HepG2 (cell line): Measurements from ENCODE around the gene COLQ. TPM values are rescaled to one million over a fixed set of nuclear protein-coding genes. Genes with fewer than 3 reads are reported as not detected.

ENCODE experiments used
- ATF1 ChIP-seq: IDR thresholded peaks from 2 replicates; pipeline ENCODE4 v1.6.1; 2016; ENCODE audit warnings: mild to moderate bottlenecking, control low read depth
- DNMT1 ChIP-seq: sonication (generic); formaldehyde crosslinking; IDR thresholded peaks from 2 replicates; pipeline ENCODE4 v1.5.1; 2020; ENCODE audit warnings: mild to moderate bottlenecking, missing genetic modification reagents
- GLI4 ChIP-seq: sonication (generic); formaldehyde crosslinking; IDR thresholded peaks from 2 replicates; pipeline ENCODE4 v1.5.1; 2020; ENCODE audit warnings: missing genetic modification reagents, mild to moderate bottlenecking, moderate library complexity, borderline replicate concordance
- HOXA3 ChIP-seq: sonication (generic); formaldehyde crosslinking; IDR thresholded peaks from 2 replicates; pipeline ENCODE4 v1.5.0; 2020; ENCODE audit warnings: missing genetic modification reagents
- KAT2B ChIP-seq: fragments of 150-350 bp; IDR thresholded peaks from 2 replicates; pipeline ENCODE4 v1.6.1; 2014; ENCODE audit warnings: low read depth, low read length, borderline replicate concordance
- MAFF ChIP-seq: IDR thresholded peaks from 2 replicates; pipeline ENCODE4 v1.6.1; 2011; ENCODE audit warnings: low read depth, low read length, improper control_type of control experiment
- NFAT5 ChIP-seq: sonication (generic); formaldehyde crosslinking; IDR thresholded peaks from 2 replicates; pipeline ENCODE4 v1.4.0; 2020; ENCODE audit warnings: missing genetic modification reagents
- THAP7 ChIP-seq: sonication (generic); formaldehyde crosslinking; IDR thresholded peaks from 2 replicates; pipeline ENCODE4 v1.8.1; 2023; ENCODE audit warnings: mild to moderate bottlenecking, missing genetic modification reagents
- UBTF ChIP-seq: sonication (generic); formaldehyde crosslinking; IDR thresholded peaks from 2 replicates; pipeline ENCODE4 v1.4.0; 2020; ENCODE audit warnings: mild to moderate bottlenecking, missing genetic modification reagents
- ZFP36L2 ChIP-seq: sonication (generic); formaldehyde crosslinking; IDR thresholded peaks from 2 replicates; pipeline ENCODE4 v1.4.0; 2020; ENCODE audit warnings: missing genetic modification reagents
- ZNF17 ChIP-seq: sonication (generic); formaldehyde crosslinking; IDR thresholded peaks from 2 replicates; pipeline ENCODE4 v1.5.0; 2020; ENCODE audit warnings: mild to moderate bottlenecking, missing genetic modification reagents
- ZNF18 ChIP-seq: sonication (generic); formaldehyde crosslinking; IDR thresholded peaks from 2 replicates; pipeline ENCODE4 v1.8.0; 2022; ENCODE audit warnings: mild to moderate bottlenecking, missing genetic modification reagents; ENCODE audit not compliant: insufficient replicate concordance
- ZNF30 ChIP-seq: sonication (generic); formaldehyde crosslinking; IDR thresholded peaks from 2 replicates; pipeline ENCODE4 v1.5.0; 2020; ENCODE audit warnings: mild to moderate bottlenecking, missing genetic modification reagents
- ZNF34 ChIP-seq: sonication (generic); formaldehyde crosslinking; IDR thresholded peaks from 2 replicates; pipeline ENCODE4 v1.4.0; 2020; ENCODE audit warnings: mild to moderate bottlenecking, missing genetic modification reagents, borderline replicate concordance
- ZNF530 ChIP-seq: sonication (generic); formaldehyde crosslinking; IDR thresholded peaks from 2 replicates; pipeline ENCODE4 v1.5.0; 2020; ENCODE audit warnings: low read depth, mild to moderate bottlenecking, missing genetic modification reagents
- ZNF570 ChIP-seq: sonication (generic); formaldehyde crosslinking; IDR thresholded peaks from 2 replicates; pipeline ENCODE4 v1.4.0; 2020; ENCODE audit warnings: mild to moderate bottlenecking, missing genetic modification reagents, borderline replicate concordance
- ZNF773 ChIP-seq: sonication (generic); formaldehyde crosslinking; IDR thresholded peaks from 2 replicates; pipeline ENCODE4 v1.4.0; 2020; ENCODE audit warnings: missing genetic modification reagents, borderline replicate concordance
- ZNF816 ChIP-seq: sonication (generic); formaldehyde crosslinking; IDR thresholded peaks from 2 replicates; pipeline ENCODE4 v1.8.0; 2022; ENCODE audit warnings: missing genetic modification reagents, mild to moderate bottlenecking, borderline replicate concordance
- polyA plus RNA-seq, 8 experiments: library from polyadenylated mRNA; depleted of rRNA in 3 of 8; stranded (reverse) in 7 of 8; unstranded in 1 of 8; fragments of >200 nt; fragmentation: Illumina TruSeq in 4 of 8; extraction: Trizol in 4 of 8; gene quantifications; 2 replicates each; pipeline versions ENCODE4 v1.2.1 to v1.2.3, GENCODE V29; 2011 to 2016; ENCODE audit warnings: low read depth in 4 of 8, missing spikeins in 1 of 8, mixed read lengths in 1 of 8; ENCODE audit not compliant: insufficient read depth in 1 of 8
- total RNA-seq, 5 experiments: library from RNA; depleted of rRNA; stranded (reverse); fragments of >200 nt; fragmentation: Illumina TruSeq; extraction: Trizol; gene quantifications; 2 replicates each; pipeline ENCODE4 v1.2.3, GENCODE V29; 2016; ENCODE audit warnings: low read depth in 1 of 5

COLQ gene
- total and polyA plus RNA-seq, 2 of the 13 experiments (the other 11 are each of a cell fraction or from before 2014, with no cell fraction given), result 0.31 to 0.46 TPM

GRCh38 chr3:15427182-15427880 is 94.2 kb downstream of the COLQ start, which contains the start of the genes EAF1 and METTL6 (continued):
- TF ChIP-seq ZNF773 (CRISPR knock-in tag), result no peak; the same call in 1 of the 2 replicates
- TF ChIP-seq ZFP36L2 (CRISPR knock-in tag), result no peak
- no peak for TF ChIP-seq ZNF570 (CRISPR knock-in tag)
- no peak for TF ChIP-seq MAFF
- TF ChIP-seq ZNF30 (CRISPR knock-in tag), result no peak
- no peak for TF ChIP-seq UBTF
- TF ChIP-seq THAP7, result no peak
- TF ChIP-seq ZNF530, result no peak
- TF ChIP-seq ZNF816, result 0 out of 2 replicates have a peak, but pooled peaks have one; percentile 71
- TF ChIP-seq KAT2B, result no peak
- no peak for TF ChIP-seq DNMT1 (CRISPR knock-in tag)
- no peak for TF ChIP-seq ZNF17 (CRISPR knock-in tag)
- peak; percentile 68 for TF ChIP-seq HOXA3 (CRISPR knock-in tag)
- no peak for TF ChIP-seq GLI4 (CRISPR knock-in tag)
- TF ChIP-seq ATF1 (CRISPR knock-in tag), result 0 out of 2 replicates have a peak, but pooled peaks have one; percentile 38
- no peak for TF ChIP-seq ZNF34
- TF ChIP-seq NFAT5, result no peak
- TF ChIP-seq ZNF18, result peak; percentile 45
